H1 (cell line): ENCODE data around the gene SLX1A. TPM values are rescaled to one million over a fixed set of nuclear protein-coding genes. Genes with fewer than 3 reads are reported as not detected.

Experiments
- CTCF ChIA-PET: fragments of 300-600 bp; sonication (Branson Sonifier 250); formaldehyde crosslinking; loops from one replicate; lab custom pipeline; 2021; ENCODE audit not compliant: partially characterized antibody; lab: Charles Lee
- POLR2A ChIA-PET: fragments of 300-600 bp; sonication (Branson Sonifier 250); formaldehyde crosslinking; loops from one replicate; lab custom pipeline; 2021; ENCODE audit warnings: inconsistent platforms; ENCODE audit not compliant: partially characterized antibody; lab: Charles Lee
- DNase-seq, 2 experiments: peaks; one replicate each; pipeline versions ENCODE4 v3.0.0 to v3.0.0-alpha.2; 2010 to 2022; ENCODE audit warnings: low spot score in 2 of 2, low read depth in 1 of 2, mixed read lengths in 1 of 2
- FAIRE-seq: peaks from 2 replicates; lab custom pipeline; 2011; peaks lifted over from hg19 to GRCh38; lab: Jason Lieb, UNC
- H2AFZ ChIP-seq: 2 replicates; pipeline ENCODE4 v1.8.1; 2012; ENCODE audit warnings: low read length, inconsistent platforms
- H2AK5ac ChIP-seq: 2 replicates; pipeline ENCODE4 v1.6.1; 2013; ENCODE audit warnings: low read depth, low read length
- H2BK120ac ChIP-seq: replicated peaks from 2 replicates; pipeline ENCODE3; 2013; ENCODE audit warnings: low read depth, low read length, inconsistent platforms
- H2BK12ac ChIP-seq: 2 replicates; pipeline ENCODE4 v1.6.1; 2013; ENCODE audit warnings: low read depth, low read length
- H2BK15ac ChIP-seq: 2 replicates; pipeline ENCODE4 v1.6.1; 2013; ENCODE audit warnings: low read length
- H2BK20ac ChIP-seq: 2 replicates; pipeline ENCODE4 v1.6.1; 2013; ENCODE audit warnings: low read length
- H2BK5ac ChIP-seq: 2 replicates; pipeline ENCODE4 v1.6.1; 2013; ENCODE audit warnings: low read depth, low read length
- H3K14ac ChIP-seq: 2 replicates; pipeline ENCODE4 v1.6.1; 2013; ENCODE audit warnings: inconsistent platforms; ENCODE audit not compliant: insufficient read length
- H3K18ac ChIP-seq: 2 replicates; pipeline ENCODE4 v1.6.1; 2013; ENCODE audit warnings: low read length; ENCODE audit errors: extremely low read depth
- H3K23ac ChIP-seq: 2 replicates; pipeline ENCODE4 v1.6.1; 2013; ENCODE audit warnings: inconsistent platforms; ENCODE audit not compliant: insufficient read length
- H3K23me2 ChIP-seq: 2 replicates; pipeline ENCODE4 v1.6.1; 2013; ENCODE audit warnings: low read depth, low read length
- H3K27ac ChIP-seq: 2 replicates; pipeline ENCODE4 v1.6.1; 2011; ENCODE audit warnings: low read depth, low read length, inconsistent platforms
- H3K27me3 ChIP-seq, 4 experiments: replicated peaks in 1 of 4; 1 replicate in 1 of 4; 2 replicates in 3 of 4; pipeline versions ENCODE4 v1.6.1 to v1.8.1; 2011 to 2013; ENCODE audit warnings: low read length in 3 of 4, mild to moderate bottlenecking in 3 of 4, inconsistent platforms in 2 of 4, mixed read lengths in 2 of 4, moderate library complexity in 1 of 4; ENCODE audit not compliant: control insufficient read depth in 3 of 4, insufficient read depth in 3 of 4; ENCODE audit errors: extremely low read depth in 1 of 4
- H3K36me3 ChIP-seq, 4 experiments: 2 replicates each; pipeline versions ENCODE4 v1.6.1 to v1.8.1; 2011 to 2013; ENCODE audit warnings: mild to moderate bottlenecking in 4 of 4, low read length in 3 of 4, moderate library complexity in 2 of 4, control low read depth in 1 of 4, inconsistent platforms in 1 of 4; ENCODE audit not compliant: insufficient read depth in 4 of 4, control insufficient read depth in 2 of 4
- H3K4ac ChIP-seq: replicated peaks from 2 replicates; pipeline ENCODE3; 2013; ENCODE audit warnings: low read length, low read depth, mixed read lengths, inconsistent platforms; ENCODE audit not compliant: insufficient read length
- H3K4me1 ChIP-seq, 4 experiments: replicated peaks in 1 of 4; 1 replicate in 1 of 4; 2 replicates in 3 of 4; pipeline versions ENCODE4 v1.6.1 to v1.8.1; 2011 to 2013; ENCODE audit warnings: low read length in 3 of 4, inconsistent platforms in 2 of 4, mixed read lengths in 1 of 4; ENCODE audit not compliant: insufficient read depth in 4 of 4, control insufficient read depth in 3 of 4
- H3K4me2 ChIP-seq, 2 experiments: 2 replicates each; pipeline versions ENCODE4 v1.6.1 to v1.8.1; 2011 to 2013; ENCODE audit warnings: low read depth in 2 of 2, low read length in 2 of 2, control low read depth in 1 of 2, inconsistent platforms in 1 of 2, mild to moderate bottlenecking in 1 of 2; ENCODE audit not compliant: insufficient read depth in 1 of 2
- H3K4me3 ChIP-seq, 4 experiments: fragments of 200-600, 300-600 bp in 1 of 4; sonication (generic), shearing (Covaris generic), sonication (Bioruptor Twin) in 1 of 4; 2 replicates each; pipeline versions ENCODE4 v1.5.1 to v1.8.1; 2011 to 2016; ENCODE audit warnings: low read length in 4 of 4, low read depth in 3 of 4, control low read depth in 2 of 4, inconsistent platforms in 2 of 4, mild to moderate bottlenecking in 2 of 4, mixed read lengths in 1 of 4, moderate library complexity in 1 of 4; ENCODE audit not compliant: insufficient read depth in 2 of 4; ENCODE audit errors: extremely low read depth in 1 of 4
- H3K56ac ChIP-seq: replicated peaks from 2 replicates; pipeline ENCODE3; 2013; ENCODE audit warnings: low read depth, mild to moderate bottlenecking, mixed read lengths, low read length, inconsistent platforms; ENCODE audit not compliant: insufficient read length
- H3K79me1 ChIP-seq: 2 replicates; pipeline ENCODE4 v1.6.1; 2013; ENCODE audit warnings: low read depth, low read length, control low read depth
- H3K79me2 ChIP-seq, 2 experiments: 2 replicates each; pipeline versions ENCODE4 v1.6.1 to v1.8.1; 2012 to 2013; ENCODE audit warnings: low read length in 2 of 2, mild to moderate bottlenecking in 2 of 2, inconsistent platforms in 1 of 2; ENCODE audit not compliant: insufficient read depth in 2 of 2, control insufficient read depth in 1 of 2
- H3K9ac ChIP-seq, 4 experiments: replicated peaks in 1 of 4; 1 replicate in 1 of 4; 2 replicates in 3 of 4; pipeline versions ENCODE4 v1.6.1 to v1.8.1; 2011 to 2013; ENCODE audit warnings: low read depth in 3 of 4, low read length in 3 of 4, control low read depth in 2 of 4, mild to moderate bottlenecking in 2 of 4, moderate library complexity in 2 of 4, inconsistent platforms in 1 of 4; ENCODE audit errors: extremely low read depth in 1 of 4
- H3K9me3 ChIP-seq, 2 experiments: 2 replicates each; pipeline versions ENCODE4 v1.6.1 to v1.8.1; 2012 to 2013; ENCODE audit warnings: mild to moderate bottlenecking in 2 of 2, moderate library complexity in 2 of 2, control low read depth in 1 of 2, inconsistent platforms in 1 of 2, low read depth in 1 of 2, low read length in 1 of 2, mixed read lengths in 1 of 2; ENCODE audit not compliant: insufficient read depth in 2 of 2
- H4K20me1 ChIP-seq, 2 experiments: replicated peaks in 1 of 2; 2 replicates each; pipeline versions ENCODE3 to v1.8.1; 2011 to 2013; ENCODE audit warnings: inconsistent platforms in 2 of 2, low read length in 2 of 2, mild to moderate bottlenecking in 1 of 2; ENCODE audit not compliant: insufficient read depth in 2 of 2, control insufficient read depth in 1 of 2
- H4K5ac ChIP-seq: 2 replicates; pipeline ENCODE4 v1.6.1; 2013; ENCODE audit warnings: low read length, low read depth, mixed read lengths, inconsistent platforms; ENCODE audit not compliant: insufficient read length
- H4K8ac ChIP-seq: 2 replicates; pipeline ENCODE4 v1.8.0; 2013; ENCODE audit warnings: mild to moderate bottlenecking, moderate library complexity, low read length, inconsistent platforms; ENCODE audit not compliant: insufficient read depth; ENCODE audit errors: extremely low read depth
- H4K91ac ChIP-seq: replicated peaks from 2 replicates; pipeline ENCODE3; 2013; ENCODE audit warnings: low read length, mixed read lengths, inconsistent platforms; ENCODE audit not compliant: insufficient read length
- ASH2L ChIP-seq: fragments of 200-600, 300-600 bp; sonication (generic); IDR thresholded peaks from one replicate; pipeline ENCODE4 v1.7.1; 2017; ENCODE audit warnings: low read length
- CBX5 ChIP-seq: fragments of 300-800, 300-1000 bp; sonication (generic); IDR thresholded peaks from 2 replicates; pipeline ENCODE4 v1.7.1; 2016; ENCODE audit warnings: antibody characterized with exemption, low read length, low read depth
- CBX8 ChIP-seq: fragments of 300-800, 300-1000 bp; sonication (generic); IDR thresholded peaks from 2 replicates; pipeline ENCODE4 v1.7.1; 2016; ENCODE audit warnings: low read depth, low read length, borderline replicate concordance
- CHD2 ChIP-seq: IDR thresholded peaks from 2 replicates; pipeline ENCODE4 v1.6.1; 2012; ENCODE audit warnings: low read length, improper control_type of control experiment
- CTBP2 ChIP-seq: IDR thresholded peaks from 2 replicates; pipeline ENCODE4 v1.7.0; 2011; ENCODE audit warnings: borderline replicate concordance, mild to moderate bottlenecking, moderate library complexity, mixed read lengths, low read length; ENCODE audit not compliant: insufficient read depth, insufficient read length
- FOSL1 ChIP-seq: IDR thresholded peaks from 2 replicates; pipeline ENCODE4 v1.6.1; 2011; ENCODE audit warnings: mild to moderate bottlenecking, low read depth, low read length, moderate library complexity; ENCODE audit not compliant: insufficient read depth
- GTF2F1 ChIP-seq: IDR thresholded peaks from 2 replicates; pipeline ENCODE4 v1.6.1; 2012; ENCODE audit warnings: low read depth, low read length, improper control_type of control experiment, borderline replicate concordance
- HDAC6 ChIP-seq: IDR thresholded peaks from one replicate; pipeline ENCODE4 v1.7.1; 2012; ENCODE audit warnings: low read depth, mild to moderate bottlenecking, inconsistent platforms, low read length, moderate library complexity
- NRF1 ChIP-seq: IDR thresholded peaks from 2 replicates; pipeline ENCODE4 v1.6.1; 2011; ENCODE audit warnings: mild to moderate bottlenecking, low read depth, low read length, improper control_type of control experiment
- RAD21 ChIP-seq, 2 experiments: IDR thresholded peaks in 1 of 2; conservative IDR thresholded peaks in 1 of 2; 2 replicates each; pipeline ENCODE4 v1.6.1; 2011; ENCODE audit warnings: low read depth in 2 of 2, low read length in 2 of 2, improper control_type of control experiment in 1 of 2, inconsistent platforms in 1 of 2, mild to moderate bottlenecking in 1 of 2, moderate library complexity in 1 of 2
- TAF1 ChIP-seq: IDR thresholded peaks from 2 replicates; pipeline ENCODE4 v1.6.1; 2011; ENCODE audit warnings: mild to moderate bottlenecking, low read depth, low read length
- TEAD4 ChIP-seq: IDR thresholded peaks from 2 replicates; pipeline ENCODE4 v1.6.1; 2012; ENCODE audit warnings: low read depth, low read length, inconsistent platforms, mixed read lengths
- WGBS, 2 experiments: shearing (Covaris generic) in 1 of 2; methylation state at CpG; one replicate each; pipeline versions ENCODE4 v1.1.6 to v1.1.7; 2013 to 2015; ENCODE audit warnings: low lambda C conversion rate in 2 of 2, mixed read lengths in 2 of 2, inconsistent platforms in 1 of 2, low coverage in 1 of 2, missing lambda C conversion rate in 1 of 2; ENCODE audit not compliant: insufficient replicate concordance in 2 of 2, insufficient coverage in 1 of 2, insufficient read length in 1 of 2; ENCODE audit errors: extremely low coverage in 1 of 2, missing lambda C conversion rate in 1 of 2; 5-methylcytosine and 5-hydroxymethylcytosine counted together
- polyA plus RNA-seq, 7 experiments: library from polyadenylated mRNA; depleted of rRNA in 3 of 7; stranded (reverse) in 5 of 7; unstranded in 2 of 7; fragments of >200 nt in 5 of 7; fragments of 200-250 nt in 2 of 7; gene quantifications; 1 replicate in 5 of 7; 2 replicates in 1 of 7; 4 replicates in 1 of 7; pipeline versions ENCODE4 v1.2.1 to v1.2.3, GENCODE V29; 2011 to 2013; ENCODE audit warnings: missing spikeins in 2 of 7, mixed read lengths in 2 of 7
- total RNA-seq: library from RNA; stranded (reverse); fragmentation: NEBNext Ultra II Directional; extraction: Animal tissue kit (Norgen Biotek cat#: 25700); gene quantifications from 2 replicates; pipeline ENCODE4 v1.2.1, GENCODE V29; 2021

The SLX1A gene
- total and polyA plus RNA-seq, 2 of the 8 experiments (the other 6 are each of a cell fraction or from before 2014, with no cell fraction given) = 4.7 to 36.9 TPM

DNA sequence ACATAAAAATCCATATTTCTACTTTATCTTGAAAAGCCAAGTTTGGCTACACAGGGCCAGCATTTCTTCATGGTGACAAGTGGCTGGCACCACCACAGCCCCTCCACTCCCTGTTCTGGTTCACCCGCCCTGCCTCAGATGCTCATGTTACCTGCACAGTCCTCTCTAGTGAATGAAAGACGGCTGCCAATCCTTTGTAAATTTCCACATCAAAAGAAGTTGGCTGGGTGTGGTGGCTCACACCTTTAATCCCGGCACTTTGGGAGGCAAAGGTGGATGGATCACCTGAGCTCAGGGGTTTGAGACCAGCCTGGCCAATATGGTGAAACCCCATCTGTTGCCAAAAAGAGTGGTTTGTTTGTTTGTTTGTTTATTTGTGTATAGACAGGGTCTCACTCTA, 30.1 kb upstream of the SLX1A start:
- 72% methylated on average over 3 of the region's 3 CpGs; no CpG with 5 or more reads in 1 of the 2 experiments for WGBS, 2 experiments
- no peak overlapping the region for H2BK12ac ChIP-seq
- no peaks in the 10 kb centered on the region for H3K79me2 ChIP-seq
- no peak for DNase-seq
- CTCF ChIA-PET = interaction anchor here (0.6 to 1.3 kb wide), 3 partner anchors 10 to 351 kb away, joined by 3 read pairs; no protein-coding TSS in a partner anchor
- H2AFZ ChIP-seq = no peak overlapping the region
- H3K23ac ChIP-seq = no peak overlapping the region
- no peaks in the 10 kb centered on the region for H3K23me2 ChIP-seq
- H3K4ac ChIP-seq = no peak overlapping the region
- peaks cover 0 to 6% of the 10 kb centered on the region in 2 experiments; a peak in 1 of 4 replicates for H3K9me3 ChIP-seq
- H2AK5ac ChIP-seq = no peak overlapping the region
- POLR2A ChIA-PET = interaction anchor here (0.6 to 1.0 kb wide), 2 partner anchors 8 to 41 kb away, joined by 3 read pairs; no protein-coding TSS in a partner anchor
- no peak for TF ChIP-seq ASH2L
- no peak for TF ChIP-seq HDAC6
- TF ChIP-seq CHD2 = no peak
- no peak for TF ChIP-seq CBX5
- no peak for TF ChIP-seq FOSL1
- TF ChIP-seq GTF2F1 = no peak
- no peak for TF ChIP-seq TEAD4
- TF ChIP-seq NRF1 = no peak
- no peak for TF ChIP-seq CTBP2
- no peak for TF ChIP-seq TAF1
- no peak for TF ChIP-seq RAD21 (IDR thresholded peaks at IDR 0.05 in 1 of 2, conservative IDR thresholded peaks at IDR 0.05 in 1 of 2; ENCODE audit: low read depth in 2 of 2, low read length in 2 of 2)
- no peak for TF ChIP-seq CBX8
- TF ChIP-seq, all 59 proteins: peak for 0
- H3K4me1 ChIP-seq = no peaks in the 10 kb centered on the region
- no peaks in the 10 kb centered on the region for H4K20me1 ChIP-seq
- H4K91ac ChIP-seq = no peak overlapping the region
- H3K14ac ChIP-seq = no peak overlapping the region
- FAIRE-seq = no peak
- no peak overlapping the region for H3K4me2 ChIP-seq
- H3K79me1 ChIP-seq = no peaks in the 10 kb centered on the region
- H2BK15ac ChIP-seq = no peak overlapping the region
- H3K4me3 ChIP-seq = no peak overlapping the region
- H2BK20ac ChIP-seq = no peak overlapping the region
- H3K27me3 ChIP-seq = no peaks in the 10 kb centered on the region
- H3K18ac ChIP-seq = no peak overlapping the region
- H3K56ac ChIP-seq = no peak overlapping the region
- H4K8ac ChIP-seq = no peak overlapping the region
- no peaks in the 10 kb centered on the region for H3K36me3 ChIP-seq
- H3K27ac ChIP-seq = no peak overlapping the region
- H2BK120ac ChIP-seq = no peak overlapping the region
- no peak overlapping the region for H4K5ac ChIP-seq
- H2BK5ac ChIP-seq = no peak overlapping the region
- H3K9ac ChIP-seq = no peak overlapping the region
